Mucosa of descending colon (tissue), 3 donors: ENCODE data around the gene ARHGEF16. TPM values are rescaled to one million over a fixed set of nuclear protein-coding genes. Genes with fewer than 3 reads are reported as not detected.

ENCODE experiments used
- ATAC-seq: fragments of 200-7000 bp; cut with Tn5 transposase; one replicate; pipeline ENCODE4 v1.9.1; 2020; ENCODE audit warnings: mild to moderate bottlenecking, moderate library complexity
- DNase-seq, 3 donors: peaks; one replicate each; pipeline ENCODE4 v3.0.0-alpha.2; 2020
- H3K36me3 ChIP-seq: fragments of 200-600 bp; one replicate; pipeline ENCODE4 v1.8.0; 2021; ENCODE audit warnings: low read depth, mild to moderate bottlenecking
- H3K4me1 ChIP-seq: fragments of 200-600 bp; one replicate; pipeline ENCODE4 v1.8.0; 2021; ENCODE audit warnings: low read depth, mild to moderate bottlenecking
- H3K4me3 ChIP-seq: fragments of 200-600 bp; one replicate; pipeline ENCODE4 v1.8.0; 2021; ENCODE audit warnings: mild to moderate bottlenecking
- H3K9me3 ChIP-seq: fragments of 200-600 bp; one replicate; pipeline ENCODE4 v1.8.0; 2021; ENCODE audit warnings: mild to moderate bottlenecking
- CTCF ChIP-seq: fragments of 200-600 bp; IDR thresholded peaks from one replicate; pipeline ENCODE4 v1.8.0; 2022; ENCODE audit warnings: antibody characterized with exemption, mild to moderate bottlenecking
- intact Hi-C, 2 donors: fragments of 100-400 bp; cut with DNase I in 1 of 2; cut with micrococcal nuclease in 1 of 2; formaldehyde crosslinking; loops; one replicate each; pipeline versions ENCODE4 v1.11.0 to v1.11.1; 2022; cut with DNase I, micrococcal nuclease
- total RNA-seq, 3 donors: library from RNA; stranded (reverse); fragmentation: NEBNext Ultra II Directional in 2 of 3; extraction: Animal tissue kit (Norgen Biotek cat#: 25700) in 2 of 3; gene quantifications; one replicate each; pipeline versions ENCODE4 v1.2.1 to v1.2.4, GENCODE V29; 2021 to 2023
- donor health status: DM: no; HTN: no; CAD: no; lungs with moderate emphysema.
- donor health status: DM: no; HTN: no; CAD: no.
- donor health status: DM: no; HTN: yes; CAD: no.

The ARHGEF16 gene
- total RNA-seq, 3 donors from 2014 or later, result 51.2 to 101 (median 90.2) TPM

GRCh38 chr1:3519301-3519885 is 64.9 kb downstream of the ARHGEF16 start:
- H3K9me3 ChIP-seq, result no peaks in the 10 kb centered on the region
- ATAC-seq (no peak), DNase-seq (no peak)
- no peak overlapping the region for H3K4me3 ChIP-seq
- TF ChIP-seq CTCF, result no peak
- intact Hi-C loops, result no loop called here
- no peaks in the 10 kb centered on the region for H3K4me1 ChIP-seq
- no peaks in the 10 kb centered on the region for H3K36me3 ChIP-seq

- no peaks in the 10 kb centered on the region for H3K36me3 ChIP-seq
- no peak for TF ChIP-seq CTCF
- no peak overlapping the region for H3K4me3 ChIP-seq
- ATAC-seq (no peak), DNase-seq (no peak)
- no peaks in the 10 kb centered on the region for H3K4me1 ChIP-seq
- intact Hi-C loops, result no loop called here
- H3K9me3 ChIP-seq, result no peaks in the 10 kb centered on the region
These were observed 66.2 kb downstream of the ARHGEF16 start for GRCh38 chr1:3520419-3521378.

GRCh38 chr1:3521426-3521825 is 67.0 kb downstream of the ARHGEF16 start:
- ATAC-seq, result no peak
- Histone ChIP-seq H3K9me3 (no peaks in the 10 kb centered on the region), H3K4me1 (no peaks in the 10 kb centered on the region), H3K36me3 (no peaks in the 10 kb centered on the region), H3K4me3 (no peak overlapping the region)
- intact Hi-C loops, result no loop called here
- DNase-seq, result no peak
- TF ChIP-seq CTCF, result no peak

- TF ChIP-seq CTCF, result no peak
- DNase-seq (no peak), ATAC-seq (no peak)
- intact Hi-C loops, result no loop called here
- Histone ChIP-seq H3K4me3 (no peak overlapping the region), H3K9me3 (no peaks in the 10 kb centered on the region), H3K36me3 (no peaks in the 10 kb centered on the region), H3K4me1 (no peaks in the 10 kb centered on the region)
These were observed 67.6 kb downstream of the ARHGEF16 start for GRCh38 chr1:3522112-3522511.

GRCh38 chr1:3522564-3523265 is 68.2 kb downstream of the ARHGEF16 start:
- no peak overlapping the region for H3K4me3 ChIP-seq
- TF ChIP-seq CTCF, result no peak
- intact Hi-C loops, result no loop called here
- no peaks in the 10 kb centered on the region for H3K4me1 ChIP-seq
- no peaks in the 10 kb centered on the region for H3K9me3 ChIP-seq
- H3K36me3 ChIP-seq, result no peaks in the 10 kb centered on the region
- no peak for ATAC-seq
- DNase-seq, result no peak
